ENCODE data around the gene LHFPL6.

The LHFPL6 gene

DNA sequence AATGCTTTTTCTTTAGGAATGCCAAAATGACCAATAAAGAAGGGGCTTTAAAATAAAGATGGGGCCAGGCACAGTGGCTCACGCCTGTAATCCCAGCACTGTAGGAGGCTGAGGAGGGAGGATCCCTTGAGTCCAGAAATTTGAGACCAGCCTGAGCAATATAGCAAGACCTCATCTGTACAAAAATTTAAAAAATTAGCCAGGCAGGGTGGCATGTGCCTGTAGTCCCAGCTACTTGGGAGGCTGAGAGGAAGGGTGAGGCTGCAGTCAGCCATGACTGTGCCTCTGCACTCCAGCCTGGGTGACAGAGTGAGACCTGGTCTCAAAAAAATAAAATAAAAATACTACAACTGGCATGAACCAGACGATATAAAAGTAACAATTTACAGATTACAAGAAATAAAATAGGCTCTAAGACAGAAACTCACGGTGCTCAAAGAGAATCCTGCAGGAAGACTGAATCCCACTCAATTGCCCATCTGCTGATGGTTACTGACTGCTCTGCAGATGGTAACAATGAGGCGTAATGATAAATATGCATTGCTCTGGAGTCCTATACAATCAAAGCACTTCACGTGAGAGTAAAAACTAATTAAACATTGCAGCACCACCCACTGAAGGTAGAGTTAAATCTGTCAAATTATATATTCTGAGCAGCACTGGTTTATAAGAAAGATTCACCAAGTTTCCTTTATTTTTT, 93.2 kb downstream of the LHFPL6 start:
- no peak for DNase-seq

- no peak for DNase-seq
Measured at GRCh38 chr13:39506559-39507390, 96.2 kb downstream of the LHFPL6 start.

- no peak for DNase-seq
Measured at GRCh38 chr13:39505151-39505550, 97.8 kb downstream of the LHFPL6 start.

DNA sequence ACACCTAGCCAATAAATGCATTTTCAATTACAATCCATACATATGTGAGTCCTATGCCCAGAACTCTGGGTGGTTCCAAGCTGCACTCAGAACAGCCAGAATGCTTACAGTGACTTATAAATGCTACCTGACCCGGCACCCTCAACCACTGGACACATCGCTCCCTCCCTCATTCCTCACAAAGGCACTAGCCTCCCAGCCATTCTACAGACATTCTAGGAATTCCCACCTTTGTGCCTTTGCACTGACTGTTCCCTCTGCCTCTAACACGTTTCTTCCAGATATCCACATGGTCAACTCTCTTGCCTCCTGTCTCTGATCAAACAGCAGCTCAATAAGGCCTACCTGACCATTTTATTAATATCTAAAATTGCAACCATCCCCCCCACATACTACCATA, 99.9 kb downstream of the LHFPL6 start:
- no peak for DNase-seq

- DNase-seq = no peak
Measured at GRCh38 chr13:39501702-39502324, 101.2 kb downstream of the LHFPL6 start.

DNA sequence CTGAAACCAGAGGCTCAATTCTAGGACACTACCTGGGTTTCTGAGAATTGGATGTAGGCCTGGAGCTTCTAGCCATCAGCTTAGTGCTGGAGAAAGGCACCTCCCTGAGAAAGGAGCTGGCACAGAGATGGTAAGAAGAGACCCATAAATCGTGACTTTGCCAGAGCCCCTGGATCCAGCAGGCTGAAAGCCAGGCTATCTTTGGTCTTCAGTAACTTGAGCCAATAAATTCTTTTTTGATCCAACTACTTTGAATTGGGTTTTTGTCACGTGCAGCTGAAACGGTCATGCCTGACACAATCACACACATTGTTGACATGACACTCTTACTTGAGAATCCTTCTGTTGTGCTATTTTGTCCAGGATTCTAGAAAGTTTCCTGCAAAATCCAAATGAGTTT, 103.4 kb downstream of the LHFPL6 start:
- no peak for DNase-seq

- DNase-seq = no peak
Measured at GRCh38 chr13:39498471-39499114, 104.4 kb downstream of the LHFPL6 start.

DNA sequence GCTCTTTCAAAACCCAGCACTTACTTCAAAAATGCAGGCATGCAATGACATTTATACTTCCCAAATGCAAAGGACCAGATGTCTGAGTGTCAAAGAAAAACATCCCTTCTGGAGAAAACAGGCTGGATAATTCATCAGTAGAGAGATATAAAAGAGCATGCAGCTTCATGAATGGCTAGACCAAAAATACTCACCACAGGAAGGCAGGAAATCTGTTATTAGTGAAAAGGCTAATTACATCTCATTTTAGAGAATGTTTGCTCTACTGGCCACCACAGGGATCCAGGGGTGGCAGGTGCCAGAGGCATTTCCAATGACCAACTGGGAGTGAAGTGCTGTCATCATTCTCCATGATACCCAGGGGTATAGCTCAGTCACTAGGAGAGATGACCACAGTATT, 106.5 kb downstream of the LHFPL6 start:
- no peak for DNase-seq

DNA sequence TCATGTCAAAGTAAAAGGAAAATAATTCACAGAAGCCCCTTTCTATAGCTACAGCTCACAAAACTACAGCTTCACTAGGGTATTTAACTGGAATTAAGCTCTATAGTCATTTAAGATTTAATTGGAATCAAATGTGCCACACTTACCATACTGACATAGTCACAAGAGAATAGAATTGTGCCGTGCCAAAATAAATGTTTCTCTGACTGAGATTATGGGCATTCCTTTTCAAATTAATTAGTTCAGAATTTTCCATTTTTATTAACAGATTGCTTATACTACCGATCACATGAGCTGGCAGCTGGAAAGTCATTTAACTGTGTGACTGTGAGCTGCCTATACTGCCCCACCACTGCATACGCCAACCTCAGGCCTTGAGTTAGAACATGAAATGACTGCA, 108.4 kb downstream of the LHFPL6 start:
- DNase-seq = no peak

- DNase-seq = no peak
Measured at GRCh38 chr13:39494006-39494405, 109.0 kb downstream of the LHFPL6 start.

DNA sequence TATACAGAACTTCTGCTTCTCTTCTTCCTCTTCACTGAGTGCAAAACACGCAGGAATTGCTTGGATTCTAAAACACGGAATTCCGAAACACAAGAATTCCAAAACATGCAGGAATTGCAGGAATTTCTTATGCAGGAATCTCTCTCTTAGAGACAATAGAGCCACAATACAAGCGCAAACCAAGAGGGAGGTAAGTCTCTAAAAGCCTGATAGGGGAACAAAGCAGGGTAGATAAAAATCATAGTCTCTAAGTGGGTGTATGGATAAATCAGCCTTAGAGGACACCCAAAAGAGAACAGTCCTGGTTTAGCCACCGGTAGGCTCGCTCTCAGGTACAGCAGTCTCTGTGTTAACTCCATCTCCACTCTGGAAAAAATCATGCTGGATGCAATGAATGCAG, 112.9 kb downstream of the LHFPL6 start:
- DNase-seq = no peak

DNA sequence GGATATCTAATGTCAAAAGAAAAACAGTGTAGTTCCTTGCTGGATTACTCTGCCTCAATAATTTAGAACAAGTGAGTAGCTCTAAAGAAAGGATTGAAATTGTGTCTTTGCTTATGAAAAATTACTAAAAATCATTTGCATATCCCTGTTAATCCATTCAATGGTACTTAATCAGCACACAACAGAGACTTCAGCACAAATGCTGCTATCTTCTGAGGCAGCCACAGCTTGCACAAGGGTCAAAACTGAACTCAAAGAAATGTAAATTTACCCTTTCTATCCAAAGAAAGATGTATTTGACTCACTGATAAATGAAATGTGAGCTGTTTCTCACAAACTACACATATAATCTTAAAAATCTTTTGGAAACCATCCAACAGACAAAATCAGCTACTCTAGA, 116.2 kb downstream of the LHFPL6 start:
- no peak for DNase-seq

DNA sequence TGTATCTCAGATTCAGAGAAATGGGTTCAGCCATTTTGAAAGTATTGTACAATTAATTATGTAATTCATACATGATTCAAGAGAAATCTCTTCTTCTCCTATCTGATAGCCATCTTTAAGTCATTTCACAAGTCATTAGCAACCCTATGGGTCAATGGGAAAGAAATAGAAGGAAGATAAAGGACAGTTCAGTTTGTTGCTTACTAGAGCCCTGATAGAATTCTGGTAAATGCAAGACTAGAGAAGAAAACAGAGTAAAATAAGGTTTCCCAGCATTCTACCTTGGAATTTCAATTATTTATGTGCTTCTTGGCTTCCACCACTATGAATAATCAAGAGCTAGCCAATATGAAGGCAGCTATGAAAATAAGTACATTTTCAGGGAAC, 117.7 kb downstream of the LHFPL6 start:
- DNase-seq = no peak

- DNase-seq = no peak
Measured at GRCh38 chr13:39484506-39485313, 118.3 kb downstream of the LHFPL6 start.

GRCh38 chr13:39483326-39483725, 119.7 kb downstream of the LHFPL6 start:
- no peak for DNase-seq

DNA sequence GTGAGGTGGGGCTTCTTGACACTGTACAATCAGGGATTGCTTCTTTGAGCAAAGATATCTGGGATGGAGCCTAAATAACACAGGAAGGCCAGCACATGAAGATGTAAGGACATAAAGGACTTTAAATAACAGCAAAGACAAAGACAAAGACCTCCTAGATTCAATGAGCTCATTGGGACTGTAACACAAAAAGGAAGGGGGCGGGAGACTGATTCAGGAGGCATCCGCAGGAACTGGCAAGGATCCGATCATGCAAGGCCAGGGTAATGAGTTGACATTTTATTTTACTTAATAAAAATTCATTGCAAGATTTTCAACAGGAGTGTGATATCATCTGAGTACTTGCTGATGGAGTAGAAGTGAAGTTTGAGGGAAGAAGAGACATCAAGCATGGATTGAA, 121.5 kb downstream of the LHFPL6 start:
- DNase-seq = no peak

GRCh38 chr13:39474600-39474999, 128.4 kb downstream of the LHFPL6 start:
- no peak for DNase-seq

- DNase-seq = no peak
Measured at GRCh38 chr13:39469676-39470075, 133.3 kb downstream of the LHFPL6 start.

DNA sequence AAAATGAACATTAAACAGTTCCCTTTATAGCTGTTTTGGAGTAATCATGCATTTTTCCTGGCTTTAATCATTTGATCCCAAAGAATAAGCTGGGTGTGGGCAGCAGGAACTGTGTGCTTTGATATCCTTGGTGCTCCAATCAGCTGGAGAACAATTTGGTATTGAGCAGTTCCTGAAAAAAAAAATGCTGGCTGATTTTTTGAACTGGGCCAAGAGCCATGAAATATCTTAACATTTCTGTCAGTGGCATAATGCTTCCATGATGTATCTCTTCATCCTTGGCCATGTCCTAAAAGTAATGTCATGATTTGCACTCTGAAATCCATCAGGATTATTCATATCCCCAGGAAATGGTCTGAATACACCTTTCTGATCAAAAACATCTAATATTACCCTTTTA, 134.7 kb downstream of the LHFPL6 start:
- DNase-seq = no peak

- DNase-seq = no peak
Measured at GRCh38 chr13:39463611-39464010, 139.4 kb downstream of the LHFPL6 start.

DNA sequence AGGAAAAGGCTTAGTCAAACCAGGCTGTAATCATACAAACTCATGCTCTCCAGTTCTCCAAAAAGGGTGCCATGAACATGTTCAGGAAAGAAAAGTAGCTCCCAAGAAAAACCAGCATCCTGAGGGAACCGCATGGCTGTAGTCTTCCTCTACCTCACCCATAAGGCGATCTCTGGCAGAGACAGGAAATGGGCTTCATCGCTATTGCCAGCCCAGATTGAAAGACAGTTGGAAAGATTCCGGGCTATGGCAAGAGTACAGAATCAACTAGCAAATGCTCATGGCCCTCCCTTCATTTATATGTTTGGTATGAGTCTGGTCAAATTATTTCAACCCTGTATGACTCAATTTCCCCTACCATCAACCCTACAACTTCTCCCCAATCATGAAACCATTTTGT, 140.1 kb downstream of the LHFPL6 start:
- no peak for DNase-seq

GRCh38 chr13:39462428-39462827, 140.6 kb downstream of the LHFPL6 start:
- DNase-seq = no peak

All from effector CD8-positive, alpha-beta T cell (primary cell).